ENCODE results near the gene SMYD3.

DNA sequence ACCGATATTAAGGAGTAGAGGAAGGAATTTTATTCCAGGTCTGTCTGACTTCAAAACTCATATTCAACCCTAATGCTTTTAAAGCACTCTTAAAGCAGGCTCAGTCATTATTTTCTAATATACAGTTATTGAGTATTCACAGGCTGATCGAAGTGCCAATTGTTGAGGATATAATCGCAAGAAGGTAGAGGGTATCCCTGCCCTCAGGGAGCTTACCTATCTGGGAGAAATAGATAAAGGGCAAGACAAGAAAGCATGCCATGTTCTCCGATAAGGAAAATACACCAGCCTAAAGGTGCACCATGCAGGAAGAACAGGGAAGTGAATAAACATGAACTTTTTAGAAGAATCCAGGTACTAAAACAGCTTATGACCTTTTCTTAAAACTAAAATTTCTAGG is 361.2 kb downstream of the SMYD3 start:
- no peak for TF ChIP-seq CTCF (IDR thresholded peaks at IDR 0.05)
- TF ChIP-seq EP300 (IDR thresholded peaks at IDR 0.05): no peak
- TF ChIP-seq POLR2AphosphoS5 (IDR thresholded peaks at IDR 0.05): no peak
- TF ChIP-seq POLR2A (IDR thresholded peaks at IDR 0.05; ENCODE audit: low read depth): no peak
